IMR-90 (cell line): ENCODE data around the gene ADCY5. TPM values are rescaled to one million over a fixed set of nuclear protein-coding genes. Genes with fewer than 3 reads are reported as not detected.

Experiments
- ATAC-seq: fragments of 200-7000 bp; cut with Tn5 transposase; 2 replicates; pipeline ENCODE4 v1.9.1; 2020; ENCODE audit warnings: low read depth, mild to moderate bottlenecking, moderate library complexity
- BruUV-seq: library from RNA; stranded (reverse); fragments of 400-500 nt; replicated peaks from 2 replicates; lab custom pipeline; 2021; lab: Mats Ljungman, UMichigan
- CTCF ChIA-PET: fragments of 300-600 bp; formaldehyde crosslinking; extraction: SDS; loops from one replicate; lab custom pipeline; 2021; ENCODE audit warnings: antibody characterized with exemption; lab: Yijun Ruan, JAX
- POLR2A ChIA-PET: fragments of 300-600 bp; sonication (Branson Sonifier 250); formaldehyde crosslinking; loops from one replicate; lab custom pipeline; 2022; ENCODE audit warnings: antibody characterized with exemption; ENCODE audit not compliant: unreplicated experiment; lab: Charles Lee
- DNase-seq: peaks from one replicate; pipeline ENCODE4 v3.0.0; 2013
- H2AFZ ChIP-seq: replicated peaks from 2 replicates; pipeline ENCODE3; 2013; ENCODE audit warnings: low read length, mild to moderate bottlenecking; ENCODE audit not compliant: poor library complexity
- H2AK5ac ChIP-seq: 2 replicates; pipeline ENCODE4 v1.6.1; 2013; ENCODE audit warnings: low read depth, low read length, inconsistent platforms
- H2AK9ac ChIP-seq: replicated peaks from 2 replicates; pipeline ENCODE3; 2013; ENCODE audit warnings: mild to moderate bottlenecking, low read depth, low read length, moderate library complexity; ENCODE audit not compliant: poor library complexity
- H2BK120ac ChIP-seq: 2 replicates; pipeline ENCODE4 v1.6.1; 2013; ENCODE audit warnings: low read depth, low read length, inconsistent platforms
- H2BK15ac ChIP-seq: 3 replicates; pipeline ENCODE4 v1.6.1; 2013; ENCODE audit warnings: low read depth, low read length, inconsistent platforms
- H2BK20ac ChIP-seq: 2 replicates; pipeline ENCODE4 v1.6.1; 2013; ENCODE audit warnings: low read depth, mild to moderate bottlenecking, inconsistent platforms, low read length, moderate library complexity
- H2BK5ac ChIP-seq: 2 replicates; pipeline ENCODE4 v1.6.1; 2013; ENCODE audit warnings: mild to moderate bottlenecking, low read depth, low read length, inconsistent platforms; ENCODE audit not compliant: poor library complexity, severe bottlenecking
- H3K14ac ChIP-seq: replicated peaks from 2 replicates; pipeline ENCODE4 v1.6.1; 2013; ENCODE audit warnings: low read depth, low read length, inconsistent platforms
- H3K18ac ChIP-seq: 2 replicates; pipeline ENCODE4 v1.6.1; 2013; ENCODE audit warnings: low read depth, low read length, control low read depth
- H3K23ac ChIP-seq: 2 replicates; pipeline ENCODE4 v1.6.1; 2013; ENCODE audit warnings: low read depth, low read length, inconsistent platforms
- H3K27ac ChIP-seq: 2 replicates; pipeline ENCODE4 v1.5.1; 2013; ENCODE audit warnings: mild to moderate bottlenecking, control low read depth, low read length; ENCODE audit not compliant: insufficient read depth
- H3K27me3 ChIP-seq: 2 replicates; pipeline ENCODE4 v1.6.1; 2013; ENCODE audit warnings: low read length; ENCODE audit not compliant: control insufficient read depth, insufficient read depth
- H3K36me3 ChIP-seq: 2 replicates; pipeline ENCODE4 v1.6.1; 2013; ENCODE audit warnings: low read length, mixed read lengths; ENCODE audit not compliant: control insufficient read depth, insufficient read depth
- H3K4ac ChIP-seq: 2 replicates; pipeline ENCODE4 v1.6.1; 2013; ENCODE audit warnings: low read depth, low read length, inconsistent platforms
- H3K4me1 ChIP-seq: 2 replicates; pipeline ENCODE4 v1.6.1; 2013; ENCODE audit warnings: low read length, mixed read lengths; ENCODE audit not compliant: control insufficient read depth, insufficient read depth
- H3K4me2 ChIP-seq: 2 replicates; pipeline ENCODE4 v1.6.1; 2013; ENCODE audit warnings: low read depth, mild to moderate bottlenecking, control low read depth, low read length, moderate library complexity
- H3K4me3 ChIP-seq: 2 replicates; pipeline ENCODE4 v1.5.1; 2013; ENCODE audit warnings: low read depth, mild to moderate bottlenecking, control low read depth, low read length, moderate library complexity; ENCODE audit not compliant: insufficient read depth
- H3K56ac ChIP-seq: 2 replicates; pipeline ENCODE4 v1.6.1; 2013; ENCODE audit warnings: low read length, inconsistent platforms; ENCODE audit not compliant: insufficient read depth; ENCODE audit errors: extremely low read depth
- H3K79me1 ChIP-seq, 2 experiments: 2 replicates each; pipeline ENCODE4 v1.6.1; 2013; ENCODE audit warnings: low read length in 2 of 2, inconsistent platforms in 1 of 2, low read depth in 1 of 2
- H3K9ac ChIP-seq: 2 replicates; pipeline ENCODE4 v1.6.1; 2013; ENCODE audit warnings: low read depth, low read length, control low read depth
- H3K9me1 ChIP-seq: 2 replicates; pipeline ENCODE4 v1.6.1; 2013; ENCODE audit warnings: low read length, inconsistent platforms; ENCODE audit not compliant: insufficient read depth
- H3K9me3 ChIP-seq: 2 replicates; pipeline ENCODE4 v1.6.1; 2013; ENCODE audit warnings: low read length; ENCODE audit not compliant: control insufficient read depth, insufficient read depth
- H4K20me1 ChIP-seq: 2 replicates; pipeline ENCODE4 v1.6.1; 2013; ENCODE audit warnings: low read length, inconsistent platforms; ENCODE audit not compliant: insufficient read depth
- H4K5ac ChIP-seq: 2 replicates; pipeline ENCODE4 v1.6.1; 2013; ENCODE audit warnings: mild to moderate bottlenecking, low read depth, low read length, control low read depth
- H4K8ac ChIP-seq, 2 experiments: 2 replicates each; pipeline ENCODE4 v1.6.1; 2013; ENCODE audit warnings: low read depth in 2 of 2, low read length in 2 of 2, control low read depth in 1 of 2, inconsistent platforms in 1 of 2
- H4K91ac ChIP-seq: 2 replicates; pipeline ENCODE4 v1.6.1; 2013; ENCODE audit warnings: low read depth, low read length, inconsistent platforms; ENCODE audit not compliant: insufficient read depth
- FOS ChIP-seq: fragments of 150-350 bp; IDR thresholded peaks from 2 replicates; pipeline ENCODE4 v1.6.1; 2016; ENCODE audit warnings: low read depth, low read length
- MXI1 ChIP-seq: IDR thresholded peaks from 2 replicates; pipeline ENCODE4 v1.6.1; 2012; ENCODE audit warnings: low read depth, mild to moderate bottlenecking, low read length, moderate library complexity, borderline replicate concordance
- RAD21 ChIP-seq: IDR thresholded peaks from 2 replicates; pipeline ENCODE4 v1.6.1; 2012; ENCODE audit warnings: low read length, improper control_type of control experiment
- WGBS, 2 experiments: methylation state at CpG; one replicate each; pipeline versions ENCODE4 v1.1.5 to v1.1.7; 2013; ENCODE audit warnings: missing lambda C conversion rate in 2 of 2; ENCODE audit not compliant: insufficient read length in 1 of 2; ENCODE audit errors: extremely low coverage in 2 of 2; 5-methylcytosine and 5-hydroxymethylcytosine counted together
- dilution Hi-C: fragments of 300-500 bp; cut with HindIII; formaldehyde crosslinking; loops from one replicate; pipeline ENCODE4 v1.14.3; 2018; ENCODE audit warnings: low sequenced_read_pairs; ENCODE audit not compliant: unreplicated experiment
- in situ Hi-C: fragments of 300-500 bp; cut with MboI; formaldehyde crosslinking; loops from 3 replicates; pipeline ENCODE4 v1.14.3; 2019; ENCODE audit warnings: low sequenced_read_pairs, inconsistent platforms, mixed read lengths
- intact Hi-C: fragments of 100-400 bp; cut with micrococcal nuclease; formaldehyde crosslinking; loops from 2 replicates; pipeline ENCODE4 v1.10.0; 2022
- polyA plus RNA-seq, 3 experiments: library from polyadenylated mRNA; depleted of rRNA; stranded (reverse); fragments of >200 nt; gene quantifications; 2 replicates each; pipeline ENCODE4 v1.2.3, GENCODE V29; 2012; ENCODE audit warnings: low replicate concordance in 1 of 3
- total RNA-seq: library from RNA; depleted of rRNA; stranded (reverse); fragments of >200 nt; gene quantifications from 2 replicates; pipeline ENCODE4 v1.2.3, GENCODE V29; 2012
- TF ChIP-seq, protein P1 (sequence below): conservative IDR thresholded peaks from 2 replicates; pipeline ENCODE4 v1.5.1; 2012; ENCODE audit warnings: mild to moderate bottlenecking, low read depth, low read length, improper control_type of control experiment

Gene ADCY5
- total and polyA plus RNA-seq, 2 of the 4 experiments (the other 2 are of a cell fraction), result 0.14 to 0.18 TPM

- in situ Hi-C loops (no loop called here), dilution Hi-C loops (no loop called here), intact Hi-C loops (no loop called here)
- H3K14ac ChIP-seq, result no peak overlapping the region
- no peak overlapping the region for H4K8ac ChIP-seq
- H3K4me3 ChIP-seq, result no peak overlapping the region
- H3K9ac ChIP-seq, result no peak overlapping the region
- CTCF ChIA-PET, result no interaction called here
- no peaks in the 10 kb centered on the region for H3K36me3 ChIP-seq
- ATAC-seq (no peak), DNase-seq (no peak)
- H3K23ac ChIP-seq, result no peak overlapping the region
- no peak overlapping the region for H2AK5ac ChIP-seq
- no peak overlapping the region for H2BK5ac ChIP-seq
- no peak overlapping the region for H3K4me2 ChIP-seq
- no peak overlapping the region for H4K91ac ChIP-seq
- no peak overlapping the region for H4K5ac ChIP-seq
- H2AK9ac ChIP-seq, result no peak overlapping the region
- H3K27ac ChIP-seq, result no peak overlapping the region
- WGBS, 2 experiments, result no CpG with 5 or more reads among the region's 8 CpGs
- no peak overlapping the region for H3K4ac ChIP-seq
- no peak overlapping the region for H2BK120ac ChIP-seq
- TF ChIP-seq RAD21, result no peak
- TF ChIP-seq FOS, result no peak
- no peak for TF ChIP-seq MXI1
- TF ChIP-seq, protein P1, sequence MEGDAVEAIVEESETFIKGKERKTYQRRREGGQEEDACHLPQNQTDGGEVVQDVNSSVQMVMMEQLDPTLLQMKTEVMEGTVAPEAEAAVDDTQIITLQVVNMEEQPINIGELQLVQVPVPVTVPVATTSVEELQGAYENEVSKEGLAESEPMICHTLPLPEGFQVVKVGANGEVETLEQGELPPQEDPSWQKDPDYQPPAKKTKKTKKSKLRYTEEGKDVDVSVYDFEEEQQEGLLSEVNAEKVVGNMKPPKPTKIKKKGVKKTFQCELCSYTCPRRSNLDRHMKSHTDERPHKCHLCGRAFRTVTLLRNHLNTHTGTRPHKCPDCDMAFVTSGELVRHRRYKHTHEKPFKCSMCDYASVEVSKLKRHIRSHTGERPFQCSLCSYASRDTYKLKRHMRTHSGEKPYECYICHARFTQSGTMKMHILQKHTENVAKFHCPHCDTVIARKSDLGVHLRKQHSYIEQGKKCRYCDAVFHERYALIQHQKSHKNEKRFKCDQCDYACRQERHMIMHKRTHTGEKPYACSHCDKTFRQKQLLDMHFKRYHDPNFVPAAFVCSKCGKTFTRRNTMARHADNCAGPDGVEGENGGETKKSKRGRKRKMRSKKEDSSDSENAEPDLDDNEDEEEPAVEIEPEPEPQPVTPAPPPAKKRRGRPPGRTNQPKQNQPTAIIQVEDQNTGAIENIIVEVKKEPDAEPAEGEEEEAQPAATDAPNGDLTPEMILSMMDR, result no peak
- H3K9me3 ChIP-seq, result no peaks in the 10 kb centered on the region
- H4K20me1 ChIP-seq, result no peaks in the 10 kb centered on the region
- POLR2A ChIA-PET, result no interaction called here
- H2BK20ac ChIP-seq, result no peak overlapping the region
- no peak overlapping the region for H3K56ac ChIP-seq
- BruUV-seq, result no TSS peak
- H3K27me3 ChIP-seq, result peaks cover 61% of the 10 kb centered on the region
- no peak overlapping the region for H2BK15ac ChIP-seq
- H3K4me1 ChIP-seq, result peaks cover 2% of the 10 kb centered on the region; the same call in 1 of the 2 replicates
- H3K9me1 ChIP-seq, result peaks cover 4% of the 10 kb centered on the region; the same call in 1 of the 2 replicates
- H3K79me1 ChIP-seq, result no peaks in the 10 kb centered on the region
- H3K18ac ChIP-seq, result no peak overlapping the region
- no peak overlapping the region for H2AFZ ChIP-seq
Observed at GRCh38 chr3:123378409-123378915, 70.4 kb downstream of the ADCY5 start.
